GM12801 (cell line): ENCODE data around the gene MYH7.

Source experiments
- TF ChIP-seq, protein P1 (sequence below): IDR thresholded peaks from one replicate; pipeline ENCODE4 v1.5.1; 2011; ENCODE audit warnings: control low read depth; ENCODE audit not compliant: insufficient read length; ENCODE audit errors: extremely low read depth

Gene MYH7

GRCh38 chr14:23457587-23458445 lies 22.4 kb upstream of the MYH7 start:
- TF ChIP-seq, protein P1, sequence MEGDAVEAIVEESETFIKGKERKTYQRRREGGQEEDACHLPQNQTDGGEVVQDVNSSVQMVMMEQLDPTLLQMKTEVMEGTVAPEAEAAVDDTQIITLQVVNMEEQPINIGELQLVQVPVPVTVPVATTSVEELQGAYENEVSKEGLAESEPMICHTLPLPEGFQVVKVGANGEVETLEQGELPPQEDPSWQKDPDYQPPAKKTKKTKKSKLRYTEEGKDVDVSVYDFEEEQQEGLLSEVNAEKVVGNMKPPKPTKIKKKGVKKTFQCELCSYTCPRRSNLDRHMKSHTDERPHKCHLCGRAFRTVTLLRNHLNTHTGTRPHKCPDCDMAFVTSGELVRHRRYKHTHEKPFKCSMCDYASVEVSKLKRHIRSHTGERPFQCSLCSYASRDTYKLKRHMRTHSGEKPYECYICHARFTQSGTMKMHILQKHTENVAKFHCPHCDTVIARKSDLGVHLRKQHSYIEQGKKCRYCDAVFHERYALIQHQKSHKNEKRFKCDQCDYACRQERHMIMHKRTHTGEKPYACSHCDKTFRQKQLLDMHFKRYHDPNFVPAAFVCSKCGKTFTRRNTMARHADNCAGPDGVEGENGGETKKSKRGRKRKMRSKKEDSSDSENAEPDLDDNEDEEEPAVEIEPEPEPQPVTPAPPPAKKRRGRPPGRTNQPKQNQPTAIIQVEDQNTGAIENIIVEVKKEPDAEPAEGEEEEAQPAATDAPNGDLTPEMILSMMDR: no peak

DNA sequence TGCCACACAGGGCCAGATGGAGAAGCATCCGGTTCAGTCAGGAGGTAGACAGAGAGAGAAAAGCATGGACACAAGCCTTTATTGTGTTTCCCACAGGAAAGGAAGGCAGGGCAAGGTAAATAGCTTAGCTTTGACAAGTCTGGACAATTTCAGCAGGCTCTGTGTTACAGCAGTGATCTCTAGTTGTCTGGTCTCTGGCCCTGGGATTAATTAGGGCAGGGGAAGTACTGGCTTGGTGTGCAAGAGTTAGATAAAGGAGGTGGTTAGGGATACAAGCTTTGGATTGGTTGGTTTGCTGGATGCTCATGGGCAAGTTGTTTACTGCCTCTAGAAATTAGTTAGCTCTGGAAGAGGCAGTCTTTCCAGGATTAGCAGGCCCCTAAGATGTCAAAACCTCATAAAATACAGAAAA lies 19.0 kb upstream of the MYH7 start:
- TF ChIP-seq, protein P1: no peak

DNA sequence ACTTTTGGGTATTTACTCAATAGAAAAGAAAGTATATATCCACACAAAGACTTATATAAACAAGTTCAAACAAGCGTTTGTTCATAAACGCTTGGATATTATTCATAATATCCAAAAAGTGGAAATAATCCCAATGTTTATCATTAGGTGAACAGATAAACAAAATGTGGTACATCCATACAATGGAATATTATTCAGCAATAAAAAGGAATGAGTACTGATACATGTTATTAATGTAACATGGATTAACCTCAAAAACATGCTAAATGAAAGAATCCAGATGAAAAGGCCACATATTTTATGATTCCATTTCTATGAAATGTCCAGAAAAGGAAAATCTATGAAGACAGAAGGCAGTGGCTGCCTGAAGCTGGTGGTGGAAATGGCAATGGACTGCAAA lies 16.8 kb upstream of the MYH7 start:
- TF ChIP-seq, protein P1: no peak

GRCh38 chr14:23450379-23450778 lies 14.9 kb upstream of the MYH7 start:
- TF ChIP-seq, protein P1: no peak

DNA sequence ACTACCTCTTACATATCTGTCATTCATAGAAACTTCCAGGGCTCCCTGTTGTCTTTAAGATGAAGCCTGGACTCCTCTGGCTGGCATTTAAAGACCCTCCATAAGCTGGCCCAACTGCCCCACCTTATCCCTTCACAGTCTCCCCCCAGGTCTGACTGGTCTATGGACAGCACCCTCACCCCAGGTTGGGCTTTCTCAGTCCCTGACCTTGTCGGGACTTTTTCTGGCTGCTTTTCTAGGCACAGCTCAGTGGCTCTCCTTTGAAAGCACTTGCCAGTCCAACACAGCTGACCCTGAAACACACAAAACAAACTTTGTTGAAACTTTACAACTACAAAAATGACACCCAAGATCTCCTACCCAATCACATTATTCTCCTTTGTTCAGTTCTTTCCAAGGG lies 13.9 kb upstream of the MYH7 start:
- TF ChIP-seq, protein P1: no peak

DNA sequence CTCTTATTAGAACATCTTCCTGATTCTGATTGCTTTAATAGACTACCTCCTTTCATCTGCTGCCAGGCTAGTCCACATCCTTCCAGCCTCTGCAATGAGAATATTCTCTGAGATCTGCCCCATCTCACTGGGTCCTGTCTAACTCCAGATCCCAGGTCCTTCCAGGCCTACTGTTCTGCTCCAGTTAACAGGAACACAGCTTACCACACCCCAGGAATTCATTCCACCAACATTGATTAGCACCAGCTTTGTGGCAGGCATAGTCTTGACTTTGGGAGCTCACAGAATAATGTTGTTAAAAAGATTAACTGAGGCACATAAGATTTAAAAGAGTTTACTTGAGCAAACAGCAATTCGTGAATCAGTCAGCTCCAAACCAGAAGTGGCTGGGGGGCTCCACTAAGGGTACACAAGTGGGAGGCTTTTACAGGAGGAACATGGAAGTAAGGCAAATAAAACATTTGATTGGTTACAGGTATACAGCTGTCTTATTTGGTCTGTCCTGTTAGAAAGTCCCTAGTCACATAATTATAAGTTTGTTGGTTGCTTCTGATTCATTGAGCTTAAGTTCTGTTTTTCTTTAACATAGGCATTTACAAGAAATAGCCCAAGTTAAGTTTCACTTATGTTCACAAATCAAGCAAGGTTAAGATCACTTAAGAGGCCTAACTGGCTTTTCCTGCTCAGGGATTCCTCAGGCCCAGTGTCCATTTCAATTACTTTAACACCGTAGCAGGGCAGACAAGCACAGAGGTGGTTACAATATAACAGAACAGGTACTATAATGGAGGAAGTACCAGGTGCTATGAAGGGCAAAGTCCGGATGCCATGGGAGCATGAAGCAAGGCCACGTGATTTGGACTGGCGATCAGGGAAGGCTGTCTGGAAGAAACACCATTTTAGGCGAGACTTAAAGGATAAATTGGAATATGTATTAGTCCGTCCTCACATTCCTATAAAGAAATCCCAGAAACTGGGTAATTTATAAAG lies 12.2 kb upstream of the MYH7 start:
- TF ChIP-seq, protein P1: no peak

DNA sequence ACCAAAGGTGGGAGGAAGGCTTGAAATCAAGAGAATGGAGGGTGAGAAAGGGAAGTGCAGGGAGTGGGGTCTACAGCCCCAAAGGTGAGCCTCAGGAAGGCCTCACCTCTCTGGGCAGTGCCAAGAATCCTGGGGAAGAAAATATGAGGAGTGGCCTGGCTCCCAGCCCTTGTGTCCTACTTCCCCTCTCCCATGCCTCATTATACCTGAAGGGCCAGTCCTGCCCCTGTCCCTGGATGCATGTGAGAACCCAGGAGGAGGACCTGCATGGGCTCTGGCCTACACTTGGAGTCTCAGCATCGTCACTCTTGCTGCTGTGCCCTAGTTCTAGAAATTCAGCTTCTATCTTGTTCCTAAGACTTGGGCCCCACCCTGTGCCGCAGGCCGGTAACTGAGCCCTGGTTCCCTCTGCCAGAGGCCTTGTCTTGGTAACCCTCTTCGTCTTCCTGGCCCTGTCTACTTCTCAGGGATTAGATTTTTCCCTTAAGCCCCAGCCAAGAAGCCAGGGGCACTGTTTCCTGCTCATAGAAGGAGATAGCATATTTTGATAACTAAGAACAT lies 10.9 kb upstream of the MYH7 start:
- TF ChIP-seq, protein P1: no peak
